SK-N-SH (cell line): ENCODE results near the gene MED19. TPM values are rescaled to one million over a fixed set of nuclear protein-coding genes. Genes with fewer than 3 reads are reported as not detected.

Experiments used
- CTCF ChIA-PET: fragments of 300-600, 350-600 bp; formaldehyde crosslinking; extraction: SDS; loops from one replicate; lab custom pipeline; 2021; lab: Yijun Ruan, JAX
- POLR2A ChIA-PET: fragments of 350-600 bp; sonication (Branson Sonifier 250); formaldehyde crosslinking; extraction: SDS; loops from one replicate; lab custom pipeline; 2020; ENCODE audit warnings: antibody characterized with exemption, inconsistent platforms; lab: Yijun Ruan, JAX
- DNase-seq: peaks from one replicate; pipeline ENCODE4 v3.0.0; 2012
- H2AFZ ChIP-seq: fragments of 200-600 bp; sonication (generic); 2 replicates; pipeline ENCODE4 v1.8.1; 2016; ENCODE audit warnings: antibody characterized with exemption, mild to moderate bottlenecking, low read depth
- H3F3A ChIP-seq: fragments of 200-600 bp; sonication (generic); replicated peaks from 2 replicates; pipeline ENCODE3; 2016; ENCODE audit warnings: antibody characterized with exemption, mild to moderate bottlenecking; ENCODE audit not compliant: insufficient read depth
- H3K27ac ChIP-seq, 2 experiments: fragments of 200-500 bp in 1 of 2; fragments of 200-600 bp in 1 of 2; sonication (Bioruptor generic) in 1 of 2; sonication (generic), shearing (Covaris generic) in 1 of 2; 2 replicates each; pipeline versions ENCODE4 v1.5.1 to v1.6.1; 2014 to 2016; ENCODE audit warnings: low read depth in 2 of 2, inconsistent platforms in 1 of 2, low read length in 1 of 2, mild to moderate bottlenecking in 1 of 2, mixed read lengths in 1 of 2
- H3K27me3 ChIP-seq: fragments of 200-600 bp; sonication (generic), shearing (Covaris generic); 2 replicates; pipeline ENCODE4 v1.6.1; 2016; ENCODE audit warnings: mixed run types; ENCODE audit not compliant: insufficient read depth
- H3K36me3 ChIP-seq, 2 experiments: fragments of 200-500 bp in 1 of 2; fragments of 200-600 bp in 1 of 2; sonication (Bioruptor generic) in 1 of 2; sonication (generic) in 1 of 2; replicated peaks in 1 of 2; 2 replicates each; pipeline versions ENCODE3 to v1.5.1; 2014 to 2016; ENCODE audit warnings: low read length in 1 of 2, mild to moderate bottlenecking in 1 of 2; ENCODE audit not compliant: insufficient read depth in 2 of 2, control insufficient read depth in 1 of 2
- H3K4me1 ChIP-seq, 2 experiments: fragments of 200-500 bp in 1 of 2; fragments of 200-600 bp in 1 of 2; sonication (Bioruptor generic) in 1 of 2; sonication (generic), shearing (Covaris generic) in 1 of 2; 2 replicates each; pipeline versions ENCODE4 v1.5.1 to v1.6.1; 2014 to 2016; ENCODE audit warnings: low read depth in 1 of 2, low read length in 1 of 2, mixed run types in 1 of 2; ENCODE audit not compliant: insufficient read depth in 2 of 2, control insufficient read depth in 1 of 2
- H3K4me2 ChIP-seq: fragments of 200-600 bp; sonication (generic), shearing (Covaris generic); 2 replicates; pipeline ENCODE4 v1.6.1; 2017; ENCODE audit warnings: mixed run types
- H3K4me3 ChIP-seq, 2 experiments: fragments of 200-500 bp in 1 of 2; fragments of 200-600 bp in 1 of 2; sonication (Bioruptor generic) in 1 of 2; sonication (generic), shearing (Covaris generic) in 1 of 2; 2 replicates each; pipeline versions ENCODE4 v1.5.1 to v1.8.1; 2014 to 2016; ENCODE audit warnings: low read depth in 2 of 2, inconsistent platforms in 1 of 2, low read length in 1 of 2, mild to moderate bottlenecking in 1 of 2, mixed read lengths in 1 of 2, moderate library complexity in 1 of 2
- H3K79me2 ChIP-seq: fragments of 200-600 bp; sonication (generic); 2 replicates; pipeline ENCODE4 v1.8.1; 2017; ENCODE audit warnings: mild to moderate bottlenecking; ENCODE audit not compliant: insufficient read depth
- H3K9ac ChIP-seq: fragments of 200-600 bp; sonication (generic); 2 replicates; pipeline ENCODE4 v1.6.1; 2017; ENCODE audit warnings: mixed run types
- H3K9me2 ChIP-seq: fragments of 200-600 bp; sonication (generic); 2 replicates; pipeline ENCODE4 v1.6.1; 2017; ENCODE audit warnings: mixed run types
- H3K9me3 ChIP-seq: fragments of 200-600 bp; sonication (generic); 2 replicates; pipeline ENCODE4 v1.6.1; 2017; ENCODE audit warnings: mixed run types, mild to moderate bottlenecking, moderate library complexity
- H4K20me1 ChIP-seq: fragments of 200-600 bp; sonication (generic); 2 replicates; pipeline ENCODE4 v1.6.1; 2017; ENCODE audit warnings: mild to moderate bottlenecking, mixed run types; ENCODE audit not compliant: insufficient read depth
- ELF1 ChIP-seq: IDR thresholded peaks from 2 replicates; pipeline ENCODE4 v1.4.0; 2012
- EP300 ChIP-seq, 2 experiments: IDR thresholded peaks; 2 replicates each; pipeline versions ENCODE4 v1.4.0 to v1.6.1; 2012; ENCODE audit warnings: borderline replicate concordance in 1 of 2, low read depth in 1 of 2, low read length in 1 of 2
- EZH2phosphoT487 ChIP-seq: fragments of 200-600 bp; sonication (generic); IDR thresholded peaks from 2 replicates; pipeline ENCODE4 v1.6.1; 2017; ENCODE audit warnings: low read depth, mixed run types, mild to moderate bottlenecking, antibody characterized with exemption, moderate library complexity, borderline replicate concordance
- FOXM1 ChIP-seq: IDR thresholded peaks from 2 replicates; pipeline ENCODE4 v1.4.0; 2012; ENCODE audit warnings: low read depth, mild to moderate bottlenecking
- GABPA ChIP-seq: IDR thresholded peaks from 2 replicates; pipeline ENCODE4 v1.4.0; 2012; ENCODE audit warnings: low read depth, mild to moderate bottlenecking
- GATA2 ChIP-seq: sonication (generic); formaldehyde crosslinking; IDR thresholded peaks from 2 replicates; pipeline ENCODE4 v1.5.0; 2020; ENCODE audit warnings: mild to moderate bottlenecking, missing genetic modification reagents
- JUND ChIP-seq: IDR thresholded peaks from 2 replicates; pipeline ENCODE4 v1.4.0; 2012
- MXI1 ChIP-seq: IDR thresholded peaks from 2 replicates; pipeline ENCODE4 v1.6.1; 2012; ENCODE audit warnings: mild to moderate bottlenecking, low read depth, low read length, improper control_type of control experiment
- NRF1 ChIP-seq: IDR thresholded peaks from 2 replicates; pipeline ENCODE4 v1.6.1; 2012; ENCODE audit warnings: low read depth, mild to moderate bottlenecking, low read length
- POLR2AphosphoS5 ChIP-seq: IDR thresholded peaks from 2 replicates; pipeline ENCODE4 v1.6.1; 2012; ENCODE audit warnings: low read depth, low read length
- RAD21 ChIP-seq: IDR thresholded peaks from 2 replicates; pipeline ENCODE4 v1.6.1; 2012; ENCODE audit warnings: mild to moderate bottlenecking, low read length
- RFX5 ChIP-seq: IDR thresholded peaks from 2 replicates; pipeline ENCODE4 v1.6.1; 2012; ENCODE audit warnings: mild to moderate bottlenecking, improper control_type of control experiment, low read length
- RXRA ChIP-seq: IDR thresholded peaks from 2 replicates; pipeline ENCODE4 v1.4.0; 2012; ENCODE audit warnings: low read depth, mild to moderate bottlenecking, borderline replicate concordance
- SIN3A ChIP-seq: IDR thresholded peaks from 2 replicates; pipeline ENCODE4 v1.6.1; 2012; ENCODE audit warnings: low read depth, mild to moderate bottlenecking, low read length, moderate library complexity, borderline replicate concordance
- SMC3 ChIP-seq: IDR thresholded peaks from 2 replicates; pipeline ENCODE4 v1.6.1; 2012; ENCODE audit warnings: low read depth, low read length, improper control_type of control experiment
- TAF1 ChIP-seq: IDR thresholded peaks from 2 replicates; pipeline ENCODE4 v1.6.1; 2012; ENCODE audit warnings: low read depth, mild to moderate bottlenecking, low read length, moderate library complexity, borderline replicate concordance
- TCF12 ChIP-seq: IDR thresholded peaks from 2 replicates; pipeline ENCODE4 v1.4.0; 2012
- TEAD4 ChIP-seq: IDR thresholded peaks from 2 replicates; pipeline ENCODE4 v1.4.0; 2012; ENCODE audit warnings: mild to moderate bottlenecking, borderline replicate concordance; ENCODE audit not compliant: insufficient read depth
- YY1 ChIP-seq: IDR thresholded peaks from 2 replicates; pipeline ENCODE4 v1.4.0; 2012; ENCODE audit warnings: low read depth, mild to moderate bottlenecking
- WGBS: methylation state at CpG from one replicate; pipeline ENCODE4 v1.1.6; 2017; ENCODE audit warnings: low lambda C conversion rate; 5-methylcytosine and 5-hydroxymethylcytosine counted together
- polyA plus RNA-seq, 3 experiments: library from polyadenylated mRNA; depleted of rRNA; stranded (reverse); fragments of >200 nt; gene quantifications; 2 replicates each; pipeline ENCODE4 v1.2.3, GENCODE V29; 2012
- TF ChIP-seq, protein P1 (sequence below): IDR thresholded peaks from 2 replicates; pipeline ENCODE4; 2012
- TF ChIP-seq, protein P2 (sequence below): IDR thresholded peaks from 2 replicates; pipeline ENCODE4 v1.4.0; 2012; ENCODE audit warnings: low read depth, borderline replicate concordance
- TF ChIP-seq, protein P3 (sequence below): IDR thresholded peaks from 2 replicates; pipeline ENCODE4 v1.4.0; 2012; ENCODE audit warnings: low read depth

The MED19 gene
- polyA plus RNA-seq, 1 of the 3 experiments (the other 2 are of a cell fraction), result 38.7 TPM

DNA sequence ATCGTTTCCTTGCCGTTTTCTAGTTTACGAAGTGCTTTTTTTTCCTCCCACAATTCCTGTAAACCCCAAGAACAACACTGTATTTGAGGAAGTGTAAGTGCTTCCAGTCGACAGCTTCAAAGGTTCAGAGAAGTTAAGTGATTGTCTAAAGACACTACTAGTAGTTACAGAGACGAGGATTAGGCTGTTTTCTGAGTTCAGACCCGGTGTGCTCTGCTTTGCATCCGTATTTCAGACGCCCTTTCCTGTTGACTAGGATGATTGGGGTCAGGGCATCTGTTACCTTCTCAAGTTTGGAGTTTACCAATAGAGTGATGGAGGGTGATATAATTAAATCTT, 54.0 kb downstream of the MED19 start:
- no peak for DNase-seq
- Histone ChIP-seq H3K9ac (peak overlapping the region; percentile 71), H3K4me3 (peak overlapping the region; percentile 71 to 85), H2AFZ (peak overlapping the region; percentile 37; the same call in 1 of the 2 replicates), H3K27me3 (no peaks in the 10 kb centered on the region), H3K9me2 (no peaks in the 10 kb centered on the region), H3K4me1 (peaks cover 0 to 2% of the 10 kb centered on the region in 2 experiments; a peak in 2 of 4 replicates), H3K36me3 (peaks cover 24 to 27% of the 10 kb centered on the region in 2 experiments), H3K27ac (peak overlapping the region; percentile 25 to 26; a peak in 2 of 4 replicates), H3K4me2 (peak overlapping the region; percentile 75), H3K79me2 (peaks cover 36% of the 10 kb centered on the region), H3F3A (peaks cover 15% of the 10 kb centered on the region), H3K9me3 (no peaks in the 10 kb centered on the region), H4K20me1 (no peaks in the 10 kb centered on the region)
- ChIA-PET POLR2A (no interaction called here), CTCF (interaction anchor here (1.1 to 2.7 kb wide), 4 partner anchors 9 to 200 kb away, joined by 3 to 14 read pairs (median 6); partner anchors contain the start of gene UBE2L6)
- WGBS, result 0% methylated on average over 8 of the region's 8 CpGs
- TF ChIP-seq EZH2phosphoT487 (no peak), NRF1 (no peak), MXI1 (no peak), FOXM1 (no peak), RXRA (no peak), TCF12 (no peak), ELF1 (no peak), SMC3 (no peak), EP300 (IDR thresholded peaks at IDR 0.05; ENCODE audit: borderline replicate concordance in 1 of 2, low read depth in 1 of 2, low read length in 1 of 2) (no peak), RAD21 (no peak), JUND (no peak), GABPA (no peak)
- TF ChIP-seq, protein P1, sequence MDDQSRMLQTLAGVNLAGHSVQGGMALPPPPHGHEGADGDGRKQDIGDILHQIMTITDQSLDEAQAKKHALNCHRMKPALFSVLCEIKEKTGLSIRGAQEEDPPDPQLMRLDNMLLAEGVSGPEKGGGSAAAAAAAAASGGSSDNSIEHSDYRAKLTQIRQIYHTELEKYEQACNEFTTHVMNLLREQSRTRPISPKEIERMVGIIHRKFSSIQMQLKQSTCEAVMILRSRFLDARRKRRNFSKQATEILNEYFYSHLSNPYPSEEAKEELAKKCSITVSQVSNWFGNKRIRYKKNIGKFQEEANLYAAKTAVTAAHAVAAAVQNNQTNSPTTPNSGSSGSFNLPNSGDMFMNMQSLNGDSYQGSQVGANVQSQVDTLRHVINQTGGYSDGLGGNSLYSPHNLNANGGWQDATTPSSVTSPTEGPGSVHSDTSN, result no peak
- TF ChIP-seq, protein P2, sequence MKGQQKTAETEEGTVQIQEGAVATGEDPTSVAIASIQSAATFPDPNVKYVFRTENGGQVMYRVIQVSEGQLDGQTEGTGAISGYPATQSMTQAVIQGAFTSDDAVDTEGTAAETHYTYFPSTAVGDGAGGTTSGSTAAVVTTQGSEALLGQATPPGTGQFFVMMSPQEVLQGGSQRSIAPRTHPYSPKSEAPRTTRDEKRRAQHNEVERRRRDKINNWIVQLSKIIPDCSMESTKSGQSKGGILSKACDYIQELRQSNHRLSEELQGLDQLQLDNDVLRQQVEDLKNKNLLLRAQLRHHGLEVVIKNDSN, result no peak

DNA sequence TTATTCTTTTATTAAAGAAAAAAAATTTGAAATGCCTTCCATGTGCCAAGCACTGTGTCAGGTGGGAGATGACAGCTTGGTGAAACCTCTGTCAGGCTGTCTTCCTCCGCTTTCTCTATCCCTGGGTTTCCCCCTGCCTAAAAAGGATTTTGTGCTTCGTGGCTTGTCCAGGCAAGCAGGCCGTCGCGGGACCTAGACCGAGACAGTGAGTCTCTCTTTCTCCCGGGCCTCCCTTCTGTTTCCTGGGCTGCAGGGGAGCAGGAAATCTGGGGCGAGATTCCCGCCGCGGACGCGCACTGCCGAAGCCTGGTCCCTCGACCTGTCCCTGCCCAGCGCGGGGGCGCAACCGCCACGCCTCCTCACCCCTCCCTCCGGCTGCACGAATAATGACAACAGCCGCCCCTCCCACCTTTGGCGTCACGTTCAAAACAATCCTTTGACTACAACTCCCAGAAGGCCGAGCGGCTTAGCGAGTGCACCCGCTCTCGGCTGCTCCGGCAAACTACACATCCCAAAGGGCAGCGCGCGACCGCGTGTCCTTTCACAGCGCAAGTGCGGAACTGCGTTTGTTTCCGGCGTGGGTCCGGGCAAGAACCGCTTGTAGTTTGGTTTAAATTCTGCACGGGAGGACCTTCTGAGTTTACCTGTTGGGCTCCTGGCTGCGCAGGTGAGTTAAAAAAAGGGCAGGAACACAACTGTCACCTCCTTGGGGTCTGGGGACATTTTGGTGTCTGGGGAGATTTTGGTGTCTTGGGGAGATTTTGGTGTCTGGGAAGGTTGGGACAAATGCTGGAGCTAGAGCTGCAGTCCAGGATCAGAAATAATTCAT, 54.6 kb downstream of the MED19 start, which contains the start of gene CLP1:
CLP1 (plus strand) TSS at position 569 of the 829 bp plus-strand sequence. CDS start 1,715 bp downstream, outside the sequence.
- peak within 1 kb of the TSS; percentile 71 for H3K9ac ChIP-seq
- H3K36me3 ChIP-seq, result peaks cover 24 to 25% of the 10 kb centered on the region in 2 experiments
- WGBS, result 3% methylated on average over 25 of the region's 45 CpGs
- ChIA-PET CTCF (interaction anchor here (1.1 to 2.7 kb wide), 5 partner anchors 9 to 199 kb away, joined by 3 to 14 read pairs (median 5); partner anchors contain the start of gene UBE2L6), POLR2A (no interaction called here)
- H3F3A ChIP-seq, result peaks cover 15% of the 10 kb centered on the region
- H3K4me3 ChIP-seq, result peak within 1 kb of the TSS; percentile 71 to 85
- H3K4me1 ChIP-seq, result peaks cover 0 to 2% of the 10 kb centered on the region in 2 experiments; a peak in 2 of 4 replicates
- H3K79me2 ChIP-seq, result peaks cover 36% of the 10 kb centered on the region
- H3K27ac ChIP-seq, result peak within 1 kb of the TSS; percentile 71 to 80
- H3K4me2 ChIP-seq, result peak within 1 kb of the TSS; percentile 75
- no peaks in the 10 kb centered on the region for H3K9me2 ChIP-seq
- H3K9me3 ChIP-seq, result no peaks in the 10 kb centered on the region
- H4K20me1 ChIP-seq, result no peaks in the 10 kb centered on the region
- peak; percentile 95 for DNase-seq
- peak within 1 kb of the TSS; percentile 83 for H2AFZ ChIP-seq
- H3K27me3 ChIP-seq, result no peaks in the 10 kb centered on the region
- TF ChIP-seq EZH2phosphoT487 (no peak), TAF1 (peak; percentile 46; the same call in 1 of the 2 replicates), RFX5 (no peak), EP300 (IDR thresholded peaks at IDR 0.05; ENCODE audit: borderline replicate concordance in 1 of 2, low read depth in 1 of 2, low read length in 1 of 2) (no peak), ELF1 (peak; percentile 93), GATA2 (CRISPR knock-in tag) (no peak), YY1 (no peak), RXRA (no peak; the same call in 1 of the 2 replicates), POLR2AphosphoS5 (peak; percentile 77), GABPA (peak; percentile 87), TEAD4 (no peak), JUND (no peak), SIN3A (0 out of 2 replicates have a peak, but pooled peaks have one; percentile 64)
- TF ChIP-seq, protein P1, result 0 out of 2 replicates have a peak, but pooled peaks have one; percentile 3
- TF ChIP-seq, protein P3, sequence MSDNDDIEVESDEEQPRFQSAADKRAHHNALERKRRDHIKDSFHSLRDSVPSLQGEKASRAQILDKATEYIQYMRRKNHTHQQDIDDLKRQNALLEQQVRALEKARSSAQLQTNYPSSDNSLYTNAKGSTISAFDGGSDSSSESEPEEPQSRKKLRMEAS, result peak; percentile 90
- TF ChIP-seq, protein P2, result peak; percentile 89
